ACHN (cell line): ENCODE measurements around the gene CRADD.
"Not testable (repeated sequence)": the region's sequence is repeated elsewhere in the genome, so short reads cannot be mapped to it uniquely, and the experiment has no call there.

ENCODE experiments used
- DNase-seq: peaks from one replicate; pipeline ENCODE4 v3.0.0-alpha.2; 2015
- in situ Hi-C: cut with HindIII; loops from 2 replicates; pipeline ENCODE4 v1.10.0; 2017; ENCODE audit warnings: low sequenced_read_pairs, low pct_ligation_motif_present, low pct_unique_long_range_greater_than_20kb

Gene CRADD

GRCh38 chr12:93789767-93790166 lies 112.6 kb downstream of the CRADD start:
- DNase-seq = no peak
- in situ Hi-C loops = no loop called here

GRCh38 chr12:93790472-93791152 lies 113.4 kb downstream of the CRADD start:
- DNase-seq = peak; percentile 51
- in situ Hi-C loops = no loop called here

GRCh38 chr12:93793007-93793406 lies 115.8 kb downstream of the CRADD start:
- DNase-seq = no peak
- in situ Hi-C loops = no loop called here

- no peak for DNase-seq
- in situ Hi-C loops = no loop called here
Observed at GRCh38 chr12:93793983-93794382, 116.8 kb downstream of the CRADD start.

GRCh38 chr12:93794738-93795137 lies 117.6 kb downstream of the CRADD start:
- in situ Hi-C loops = no loop called here
- DNase-seq = no peak

- in situ Hi-C loops = no loop called here
- no peak for DNase-seq
Observed at GRCh38 chr12:93795352-93795751, 118.2 kb downstream of the CRADD start.

- DNase-seq = no peak
- in situ Hi-C loops = no loop called here
Observed at GRCh38 chr12:93796729-93797128, 119.6 kb downstream of the CRADD start.

GRCh38 chr12:93798279-93799151 lies 121.3 kb downstream of the CRADD start:
- DNase-seq = no peak
- in situ Hi-C loops = no loop called here

- DNase-seq, in situ Hi-C loops: not testable (repeated sequence)
Observed at GRCh38 chr12:93801666-93802065, 124.5 kb downstream of the CRADD start.

- in situ Hi-C loops = no loop called here
- DNase-seq = no peak
Observed at GRCh38 chr12:93802293-93802692, 125.1 kb downstream of the CRADD start.

- DNase-seq = peak; percentile 49
- in situ Hi-C loops = no loop called here
Observed at GRCh38 chr12:93802698-93803423, 125.7 kb downstream of the CRADD start.

GRCh38 chr12:93803424-93803807 lies 126.2 kb downstream of the CRADD start:
- no peak for DNase-seq
- in situ Hi-C loops = no loop called here

- in situ Hi-C loops = no loop called here
- no peak for DNase-seq
Observed at GRCh38 chr12:93804392-93805179, 127.4 kb downstream of the CRADD start.

- DNase-seq = no peak
- in situ Hi-C loops = no loop called here
Observed at GRCh38 chr12:93805736-93806141, 128.6 kb downstream of the CRADD start.

GRCh38 chr12:93807354-93807753 lies 130.2 kb downstream of the CRADD start:
- no peak for DNase-seq
- in situ Hi-C loops = no loop called here

- in situ Hi-C loops = no loop called here
- no peak for DNase-seq
Observed at GRCh38 chr12:93808169-93808899, 131.2 kb downstream of the CRADD start.

- no peak for DNase-seq
- in situ Hi-C loops = no loop called here
Observed at GRCh38 chr12:93812626-93813025, 135.5 kb downstream of the CRADD start.

GRCh38 chr12:93813186-93813585 lies 136.0 kb downstream of the CRADD start:
- in situ Hi-C loops = no loop called here
- no peak for DNase-seq
